Progenitor cell of endocrine pancreas (in vitro differentiated cells): Measurements from ENCODE around the gene C3orf33. TPM values are rescaled to one million over a fixed set of nuclear protein-coding genes. Genes with fewer than 3 reads are reported as not detected.

Source experiments
- DNase-seq: peaks from one replicate; pipeline ENCODE4 v3.0.0; 2021; ENCODE audit warnings: low spot score; ENCODE audit not compliant: unreplicated experiment
- H3K27ac Mint-ChIP-seq: 2 replicates; pipeline ENCODE4 v1.8.0; 2021; ENCODE audit warnings: mild to moderate bottlenecking, moderate library complexity, mixed read lengths
- H3K27me3 Mint-ChIP-seq: 2 replicates; pipeline ENCODE4 v1.8.0; 2021; ENCODE audit warnings: mixed read lengths
- H3K36me3 Mint-ChIP-seq: 2 replicates; pipeline ENCODE4 v1.8.0; 2022; ENCODE audit warnings: mixed read lengths; ENCODE audit not compliant: insufficient read depth
- H3K4me1 Mint-ChIP-seq: 2 replicates; pipeline ENCODE4 v1.8.0; 2021; ENCODE audit warnings: low read depth, mixed read lengths
- H3K4me3 Mint-ChIP-seq: 2 replicates; pipeline ENCODE4 v1.8.0; 2021; ENCODE audit warnings: low read depth, mild to moderate bottlenecking, moderate library complexity, mixed read lengths
- H3K9me3 Mint-ChIP-seq: 2 replicates; pipeline ENCODE4 v1.8.0; 2021; ENCODE audit warnings: low read depth, mixed read lengths
- total RNA-seq: library from RNA; stranded (reverse); gene quantifications from 2 replicates; pipeline ENCODE4 v1.2.1, GENCODE V29; 2021
- TF ChIP-seq, protein P1 (sequence below): fragments of 200-600 bp; sonication (generic); IDR thresholded peaks from one replicate; pipeline ENCODE4 v1.5.0; 2021; ENCODE audit warnings: antibody characterized with exemption, mild to moderate bottlenecking; ENCODE audit not compliant: unreplicated experiment

Gene C3orf33
- total RNA-seq, 1 donor from 2014 or later = 4.4 TPM

GRCh38 chr3:155760653-155761052 is 45.4 kb downstream of the C3orf33 start:
- no peak for DNase-seq
- Mint-ChIP-seq H3K9me3 (no peaks in the 10 kb centered on the region), H3K4me1 (no peaks in the 10 kb centered on the region), H3K36me3 (peaks cover 7% of the 10 kb centered on the region), H3K27ac (no peak overlapping the region), H3K4me3 (no peak overlapping the region), H3K27me3 (no peaks in the 10 kb centered on the region)
- TF ChIP-seq, protein P1, sequence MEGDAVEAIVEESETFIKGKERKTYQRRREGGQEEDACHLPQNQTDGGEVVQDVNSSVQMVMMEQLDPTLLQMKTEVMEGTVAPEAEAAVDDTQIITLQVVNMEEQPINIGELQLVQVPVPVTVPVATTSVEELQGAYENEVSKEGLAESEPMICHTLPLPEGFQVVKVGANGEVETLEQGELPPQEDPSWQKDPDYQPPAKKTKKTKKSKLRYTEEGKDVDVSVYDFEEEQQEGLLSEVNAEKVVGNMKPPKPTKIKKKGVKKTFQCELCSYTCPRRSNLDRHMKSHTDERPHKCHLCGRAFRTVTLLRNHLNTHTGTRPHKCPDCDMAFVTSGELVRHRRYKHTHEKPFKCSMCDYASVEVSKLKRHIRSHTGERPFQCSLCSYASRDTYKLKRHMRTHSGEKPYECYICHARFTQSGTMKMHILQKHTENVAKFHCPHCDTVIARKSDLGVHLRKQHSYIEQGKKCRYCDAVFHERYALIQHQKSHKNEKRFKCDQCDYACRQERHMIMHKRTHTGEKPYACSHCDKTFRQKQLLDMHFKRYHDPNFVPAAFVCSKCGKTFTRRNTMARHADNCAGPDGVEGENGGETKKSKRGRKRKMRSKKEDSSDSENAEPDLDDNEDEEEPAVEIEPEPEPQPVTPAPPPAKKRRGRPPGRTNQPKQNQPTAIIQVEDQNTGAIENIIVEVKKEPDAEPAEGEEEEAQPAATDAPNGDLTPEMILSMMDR = no peak

DNA sequence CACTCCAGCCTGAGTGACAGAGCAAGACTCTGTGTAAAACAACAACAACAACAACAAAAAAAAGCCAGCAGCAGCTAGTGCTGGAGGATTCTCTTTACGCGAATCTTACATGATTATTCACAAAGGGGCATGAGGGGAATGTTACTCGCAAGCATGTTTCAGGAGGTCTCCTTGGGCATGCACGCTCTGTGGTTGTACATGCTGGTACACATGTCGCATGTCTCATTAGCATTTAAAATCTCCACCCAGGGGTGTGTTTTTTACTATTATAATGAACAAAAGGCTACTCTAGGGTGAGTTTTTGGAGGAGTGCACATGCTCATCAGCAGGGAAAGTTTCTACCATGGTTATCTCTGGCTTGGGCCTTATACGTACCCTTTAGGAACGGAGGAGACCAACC is 48.5 kb downstream of the C3orf33 start:
- H3K27ac Mint-ChIP-seq = no peak overlapping the region
- no peaks in the 10 kb centered on the region for H3K27me3 Mint-ChIP-seq
- peaks cover 3% of the 10 kb centered on the region for H3K4me1 Mint-ChIP-seq
- H3K4me3 Mint-ChIP-seq = no peak overlapping the region
- no peaks in the 10 kb centered on the region for H3K9me3 Mint-ChIP-seq
- TF ChIP-seq, protein P1 = no peak
- DNase-seq = no peak
- no peaks in the 10 kb centered on the region for H3K36me3 Mint-ChIP-seq

- TF ChIP-seq, protein P1 = peak; percentile 43
- no peak overlapping the region for H3K4me3 Mint-ChIP-seq
- peaks cover 15% of the 10 kb centered on the region for H3K4me1 Mint-ChIP-seq
- H3K36me3 Mint-ChIP-seq = no peaks in the 10 kb centered on the region
- H3K27me3 Mint-ChIP-seq = no peaks in the 10 kb centered on the region
- no peak overlapping the region for H3K27ac Mint-ChIP-seq
- DNase-seq = no peak
- H3K9me3 Mint-ChIP-seq = no peaks in the 10 kb centered on the region
These were observed 52.9 kb downstream of the C3orf33 start for GRCh38 chr3:155753038-155753639.

- no peak for DNase-seq
- H3K27ac Mint-ChIP-seq = peak overlapping the region; percentile 76
- H3K9me3 Mint-ChIP-seq = no peaks in the 10 kb centered on the region
- no peak overlapping the region for H3K4me3 Mint-ChIP-seq
- TF ChIP-seq, protein P1 = no peak
- no peaks in the 10 kb centered on the region for H3K27me3 Mint-ChIP-seq
- no peaks in the 10 kb centered on the region for H3K36me3 Mint-ChIP-seq
- peaks cover 44% of the 10 kb centered on the region for H3K4me1 Mint-ChIP-seq
These were observed 57.3 kb downstream of the C3orf33 start for GRCh38 chr3:155748611-155749365.

- Mint-ChIP-seq H3K4me1 (peaks cover 47% of the 10 kb centered on the region), H3K4me3 (no peak overlapping the region), H3K9me3 (no peaks in the 10 kb centered on the region), H3K27me3 (no peaks in the 10 kb centered on the region), H3K27ac (no peak overlapping the region), H3K36me3 (no peaks in the 10 kb centered on the region)
- no peak for DNase-seq
- TF ChIP-seq, protein P1 = no peak
These were observed 58.2 kb downstream of the C3orf33 start for GRCh38 chr3:155747946-155748290.
